Endothelial cell of umbilical vein (primary cell): ENCODE measurements around the gene NT5C1A. TPM values are rescaled to one million over a fixed set of nuclear protein-coding genes. Genes with fewer than 3 reads are reported as not detected.

Source experiments
- BruUV-seq: library from RNA; stranded (reverse); fragments of 400-500 nt; replicated peaks from 2 replicates; lab custom pipeline; 2021; lab: Mats Ljungman, UMichigan
- CTCF ChIA-PET: fragments of 300-600, 350-600 bp; sonication (Branson Sonifier 250); formaldehyde crosslinking; loops from one replicate; lab custom pipeline; 2021; ENCODE audit warnings: antibody characterized with exemption, inconsistent platforms; lab: Charles Lee
- POLR2A ChIA-PET: fragments of 300-600, 350-600 bp; sonication (Branson Sonifier 250); formaldehyde crosslinking; loops from one replicate; lab custom pipeline; 2021; ENCODE audit warnings: antibody characterized with exemption, inconsistent platforms; lab: Charles Lee
- DNase-seq: peaks from one replicate; pipeline ENCODE4 v3.0.0-alpha.2; 2011; ENCODE audit warnings: low read depth, low spot score
- FAIRE-seq: peaks from 2 replicates; lab custom pipeline; 2011; peaks lifted over from hg19 to GRCh38; lab: Jason Lieb, UNC
- H2AFZ ChIP-seq: 2 replicates; pipeline ENCODE4 v1.6.0; 2012; ENCODE audit warnings: low read depth, low read length, control low read depth, inconsistent platforms
- H3K27ac ChIP-seq: 2 replicates; pipeline ENCODE4 v1.5.1; 2011; ENCODE audit warnings: low read depth, mild to moderate bottlenecking, control low read depth, low read length, moderate library complexity; ENCODE audit not compliant: insufficient read depth
- H3K27me3 ChIP-seq, 2 experiments: 2 replicates each; pipeline versions ENCODE4 v1.6.0 to v1.6.1; 2011; ENCODE audit warnings: low read length in 2 of 2, mixed read lengths in 1 of 2; ENCODE audit not compliant: control insufficient read depth in 2 of 2, insufficient read depth in 2 of 2
- H3K36me3 ChIP-seq, 2 experiments: 2 replicates in 1 of 2; 3 replicates in 1 of 2; pipeline ENCODE4 v1.5.1; 2011; ENCODE audit warnings: low read length in 2 of 2, mild to moderate bottlenecking in 1 of 2, moderate library complexity in 1 of 2; ENCODE audit not compliant: control insufficient read depth in 2 of 2, insufficient read depth in 2 of 2; ENCODE audit errors: extremely low read depth in 1 of 2
- H3K4me1 ChIP-seq: 3 replicates; pipeline ENCODE4 v1.5.1; 2011; ENCODE audit warnings: mild to moderate bottlenecking, low read length; ENCODE audit not compliant: control insufficient read depth, insufficient read depth; ENCODE audit errors: extremely low read depth
- H3K4me2 ChIP-seq: 2 replicates; pipeline ENCODE4 v1.6.1; 2011; ENCODE audit warnings: low read length, control low read depth, mixed read lengths; ENCODE audit not compliant: insufficient read depth
- H3K4me3 ChIP-seq, 3 experiments: fragments of 200-600 bp in 1 of 3; sonication (generic), shearing (Covaris generic) in 1 of 3; replicated peaks in 1 of 3; 2 replicates each; pipeline ENCODE4 v1.5.1; 2011 to 2016; ENCODE audit warnings: control low read depth in 3 of 3, low read length in 3 of 3, mild to moderate bottlenecking in 2 of 3, inconsistent platforms in 1 of 3, low read depth in 1 of 3, moderate library complexity in 1 of 3; ENCODE audit not compliant: insufficient read depth in 1 of 3
- H3K79me2 ChIP-seq: 2 replicates; pipeline ENCODE4 v1.6.0; 2012; ENCODE audit warnings: low read length, inconsistent platforms; ENCODE audit not compliant: control insufficient read depth, insufficient read depth
- H3K9ac ChIP-seq: replicated peaks from 2 replicates; pipeline ENCODE3; 2011; ENCODE audit warnings: low read length, control low read depth; ENCODE audit not compliant: insufficient read depth; ENCODE audit errors: extremely low read depth
- H3K9me1 ChIP-seq: replicated peaks from 3 replicates; pipeline ENCODE4 v1.6.0; 2011; ENCODE audit warnings: mild to moderate bottlenecking, low read length; ENCODE audit not compliant: control insufficient read depth, insufficient read depth; ENCODE audit errors: extremely low read depth
- H3K9me3 ChIP-seq: replicated peaks from 2 replicates; pipeline ENCODE4 v1.5.1; 2012; ENCODE audit warnings: low read length, inconsistent platforms; ENCODE audit not compliant: control insufficient read depth, insufficient read depth
- H4K20me1 ChIP-seq: replicated peaks from 2 replicates; pipeline ENCODE3; 2011; ENCODE audit warnings: mild to moderate bottlenecking, low read length; ENCODE audit not compliant: control insufficient read depth, insufficient read depth; ENCODE audit errors: extremely low read depth
- EZH2 ChIP-seq: IDR thresholded peaks from 2 replicates; pipeline ENCODE4 v1.6.1; 2012; ENCODE audit warnings: borderline replicate concordance, low read depth, mild to moderate bottlenecking, moderate library complexity, low read length, inconsistent platforms; ENCODE audit not compliant: severe bottlenecking
- GATA2 ChIP-seq: IDR thresholded peaks from 2 replicates; pipeline ENCODE4 v1.7.0; 2011; ENCODE audit warnings: low read depth, mild to moderate bottlenecking, moderate library complexity, mixed read lengths, low read length; ENCODE audit not compliant: insufficient read length, insufficient read depth
- POLR2AphosphoS5 ChIP-seq: IDR thresholded peaks from 2 replicates; pipeline ENCODE4 v1.6.1; 2012; ENCODE audit warnings: low read depth, mild to moderate bottlenecking, control low read depth, low read length, moderate library complexity; ENCODE audit not compliant: insufficient read depth
- dilution Hi-C: fragments of 300-500 bp; cut with MboI; formaldehyde crosslinking; loops from one replicate; pipeline ENCODE4 v1.15.0; 2019; ENCODE audit warnings: low sequenced_read_pairs; ENCODE audit not compliant: extremely low pct_ligation_motif_present
- intact Hi-C: fragments of 100-400 bp; cut with micrococcal nuclease; formaldehyde crosslinking; loops from one replicate; pipeline ENCODE4 v1.10.0; 2022
- polyA plus RNA-seq, 4 experiments: library from polyadenylated mRNA; depleted of rRNA in 3 of 4; stranded (reverse) in 3 of 4; unstranded in 1 of 4; fragments of >200 nt; gene quantifications; 2 replicates each; pipeline versions ENCODE4 v1.2.1 to v1.2.3, GENCODE V29; 2011 to 2012; ENCODE audit warnings: missing spikeins in 1 of 4
- total RNA-seq: library from RNA; stranded (reverse); gene quantifications from 2 replicates; pipeline ENCODE4 v1.2.3, GENCODE V29; 2021
- TF ChIP-seq, protein P1 (sequence below), 2 donors: IDR thresholded peaks; 1 replicate in 1 of 2; 2 replicates in 1 of 2; pipeline ENCODE4 v1.5.1; 2011; ENCODE audit warnings: low read length in 2 of 2, mild to moderate bottlenecking in 2 of 2, moderate library complexity in 2 of 2, control low read depth in 1 of 2, inconsistent platforms in 1 of 2, low read depth in 1 of 2; ENCODE audit not compliant: insufficient read depth in 1 of 2; ENCODE audit errors: extremely low read depth in 1 of 2
- TF ChIP-seq, protein P2 (sequence below): IDR thresholded peaks from 2 replicates; pipeline ENCODE4 v1.6.1; 2011; ENCODE audit not compliant: insufficient read depth, insufficient read length

Gene NT5C1A
- total and polyA plus RNA-seq, 2 donors (not counting 3 experiments of a cell fraction or from before 2014, with no cell fraction given): not detected

DNA sequence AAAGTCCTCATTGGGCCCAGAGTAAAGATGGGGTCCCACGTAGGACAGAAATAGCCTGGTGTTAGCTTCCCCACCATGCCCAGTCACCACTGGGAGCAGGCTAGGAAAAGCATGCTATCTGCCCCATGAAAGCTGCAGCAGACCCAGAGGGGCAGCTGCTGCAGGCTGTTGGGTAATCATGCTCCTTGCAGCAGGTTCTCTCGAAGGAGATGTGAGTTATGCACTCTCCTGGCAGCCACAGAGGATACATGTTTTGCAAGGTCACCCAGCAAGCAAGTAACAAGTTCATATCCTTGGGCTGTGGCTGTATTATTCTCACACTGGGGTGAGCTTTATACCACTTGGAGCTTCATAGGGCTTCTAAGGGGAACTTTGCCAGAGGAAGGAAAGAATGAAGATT is 23.4 kb downstream of the NT5C1A start:
- CTCF ChIA-PET: interaction anchor here (0.8 to 5.2 kb wide), 4 partner anchors 9 to 65 kb away, joined by 3 to 64 read pairs (median 22); no protein-coding TSS in a partner anchor
- DNase-seq (no peak), FAIRE-seq (no peak)
- TF ChIP-seq POLR2AphosphoS5 (no peak), EZH2 (no peak), GATA2 (no peak)
- TF ChIP-seq, protein P1, sequence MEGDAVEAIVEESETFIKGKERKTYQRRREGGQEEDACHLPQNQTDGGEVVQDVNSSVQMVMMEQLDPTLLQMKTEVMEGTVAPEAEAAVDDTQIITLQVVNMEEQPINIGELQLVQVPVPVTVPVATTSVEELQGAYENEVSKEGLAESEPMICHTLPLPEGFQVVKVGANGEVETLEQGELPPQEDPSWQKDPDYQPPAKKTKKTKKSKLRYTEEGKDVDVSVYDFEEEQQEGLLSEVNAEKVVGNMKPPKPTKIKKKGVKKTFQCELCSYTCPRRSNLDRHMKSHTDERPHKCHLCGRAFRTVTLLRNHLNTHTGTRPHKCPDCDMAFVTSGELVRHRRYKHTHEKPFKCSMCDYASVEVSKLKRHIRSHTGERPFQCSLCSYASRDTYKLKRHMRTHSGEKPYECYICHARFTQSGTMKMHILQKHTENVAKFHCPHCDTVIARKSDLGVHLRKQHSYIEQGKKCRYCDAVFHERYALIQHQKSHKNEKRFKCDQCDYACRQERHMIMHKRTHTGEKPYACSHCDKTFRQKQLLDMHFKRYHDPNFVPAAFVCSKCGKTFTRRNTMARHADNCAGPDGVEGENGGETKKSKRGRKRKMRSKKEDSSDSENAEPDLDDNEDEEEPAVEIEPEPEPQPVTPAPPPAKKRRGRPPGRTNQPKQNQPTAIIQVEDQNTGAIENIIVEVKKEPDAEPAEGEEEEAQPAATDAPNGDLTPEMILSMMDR (IDR thresholded peaks at IDR 0.05; ENCODE audit: extremely low read depth in 1 of 2, insufficient read depth in 1 of 2, low read depth in 1 of 2, low read length in 2 of 2): no peak
- TF ChIP-seq, protein P2, sequence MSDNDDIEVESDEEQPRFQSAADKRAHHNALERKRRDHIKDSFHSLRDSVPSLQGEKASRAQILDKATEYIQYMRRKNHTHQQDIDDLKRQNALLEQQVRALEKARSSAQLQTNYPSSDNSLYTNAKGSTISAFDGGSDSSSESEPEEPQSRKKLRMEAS: no peak
- dilution Hi-C loops: no loop called here
- POLR2A ChIA-PET: no interaction called here
- intact Hi-C loops: no loop called here
- Histone ChIP-seq H2AFZ (no peak overlapping the region), H3K4me1 (no peaks in the 10 kb centered on the region), H3K27ac (no peak overlapping the region), H3K27me3 (peaks cover 14 to 17% of the 10 kb centered on the region in 2 experiments), H3K4me2 (no peak overlapping the region), H3K36me3 (no peaks in the 10 kb centered on the region), H4K20me1 (no peaks in the 10 kb centered on the region), H3K79me2 (no peaks in the 10 kb centered on the region), H3K9me1 (no peaks in the 10 kb centered on the region), H3K4me3 (no peak overlapping the region), H3K9me3 (no peaks in the 10 kb centered on the region), H3K9ac (no peak overlapping the region)
- BruUV-seq: no TSS peak
